K562 (cell line): ENCODE measurements around the gene STRADB. TPM values are rescaled to one million over a fixed set of nuclear protein-coding genes. Genes with fewer than 3 reads are reported as not detected.

ENCODE experiments used
- ATAC-seq: fragments of 200-7000 bp; cut with Tn5 transposase; 3 replicates; pipeline ENCODE4 v1.9.1; 2020; ENCODE audit warnings: moderate library complexity
- BruUV-seq: library from RNA; stranded (reverse); fragments of 400-500 nt; replicated peaks from 2 replicates; lab custom pipeline; 2021; lab: Mats Ljungman, UMichigan
- CTCF ChIA-PET: fragments of 300-600 bp; formaldehyde crosslinking; extraction: SDS; loops from one replicate; lab custom pipeline; 2021; ENCODE audit warnings: low intra/inter-chr PET ratio; lab: Yijun Ruan, JAX
- POLR2A ChIA-PET: fragments of 300-600, 350-650 bp; sonication (Branson Sonifier 250); formaldehyde crosslinking; extraction: SDS; loops from one replicate; lab custom pipeline; 2021; ENCODE audit warnings: antibody characterized with exemption, inconsistent platforms; lab: Yijun Ruan, JAX
- DNase-seq, 4 experiments: peaks; one replicate each; pipeline versions ENCODE4 v3.0.0 to v3.0.0-alpha.2; 2011 to 2018; ENCODE audit warnings: low spot score in 3 of 4, mixed read lengths in 3 of 4; ENCODE audit errors: extremely low read depth in 1 of 4
- FAIRE-seq: peaks from 2 replicates; lab custom pipeline; 2011; peaks lifted over from hg19 to GRCh38; lab: Jason Lieb, UNC
- H2AFZ ChIP-seq: 2 replicates; pipeline ENCODE4 v1.6.0; 2011; ENCODE audit warnings: low read depth, low read length, control low read depth, inconsistent platforms
- H3K27ac ChIP-seq: fragments of 200-600 bp; 3 replicates; pipeline ENCODE4 v1.8.0; 2011; ENCODE audit warnings: low read depth, mild to moderate bottlenecking, control low read depth, inconsistent platforms, low read length, moderate library complexity, mixed read lengths; ENCODE audit errors: extremely low read depth
- H3K27me3 ChIP-seq, 2 experiments: fragments of 300-600 bp in 1 of 2; 2 replicates in 1 of 2; 3 replicates in 1 of 2; pipeline versions ENCODE4 v1.6.0 to v1.8.0; 2011; ENCODE audit warnings: inconsistent platforms in 2 of 2, low read length in 2 of 2, mild to moderate bottlenecking in 1 of 2, mixed read lengths in 1 of 2, moderate library complexity in 1 of 2; ENCODE audit not compliant: control insufficient read depth in 2 of 2, insufficient read depth in 2 of 2
- H3K36me3 ChIP-seq: fragments of 300-600 bp; 3 replicates; pipeline ENCODE4 v1.8.0; 2011; ENCODE audit warnings: mild to moderate bottlenecking, low read length, inconsistent platforms; ENCODE audit not compliant: control insufficient read depth, insufficient read depth
- H3K4me1 ChIP-seq, 2 experiments: fragments of 200-600 bp in 1 of 2; replicated peaks in 1 of 2; 2 replicates in 1 of 2; 3 replicates in 1 of 2; pipeline versions ENCODE4 v1.5.1 to v1.8.0; 2011; ENCODE audit warnings: inconsistent platforms in 2 of 2, low read length in 2 of 2, mild to moderate bottlenecking in 1 of 2, mixed read lengths in 1 of 2, moderate library complexity in 1 of 2; ENCODE audit not compliant: control insufficient read depth in 2 of 2, insufficient read depth in 2 of 2
- H3K4me2 ChIP-seq: 2 replicates; pipeline ENCODE4 v1.6.1; 2011; ENCODE audit warnings: low read length, control low read depth, inconsistent platforms, mixed read lengths; ENCODE audit not compliant: insufficient read depth
- H3K4me3 ChIP-seq: fragments of 200-600 bp; sonication (generic), shearing (Covaris generic); 2 replicates; pipeline ENCODE4 v1.5.1; 2016; ENCODE audit warnings: control low read depth, inconsistent platforms
- H3K79me2 ChIP-seq: fragments of 200-600 bp; 3 replicates; pipeline ENCODE4 v1.8.0; 2011; ENCODE audit warnings: low read length, inconsistent platforms; ENCODE audit not compliant: control insufficient read depth, insufficient read depth
- H3K9ac ChIP-seq, 2 experiments: 2 replicates each; pipeline versions ENCODE4 v1.6.0 to v1.6.1; 2011; ENCODE audit warnings: low read depth in 2 of 2, low read length in 2 of 2, control low read depth in 1 of 2, inconsistent platforms in 1 of 2, mild to moderate bottlenecking in 1 of 2, mixed read lengths in 1 of 2; ENCODE audit not compliant: insufficient read depth in 1 of 2
- H3K9me1 ChIP-seq: one replicate; pipeline ENCODE4 v1.6.0; 2011; ENCODE audit warnings: inconsistent platforms, mild to moderate bottlenecking, low read length, moderate library complexity; ENCODE audit not compliant: control insufficient read depth, insufficient read depth
- H3K9me3 ChIP-seq: replicated peaks from 2 replicates; pipeline ENCODE4 v1.5.1; 2011; ENCODE audit warnings: low read depth, low read length, inconsistent platforms; ENCODE audit not compliant: control insufficient read depth, insufficient read depth
- H4K20me1 ChIP-seq: replicated peaks from 2 replicates; pipeline ENCODE4 v1.6.1; 2011; ENCODE audit warnings: low read length, inconsistent platforms, mixed read lengths; ENCODE audit not compliant: control insufficient read depth, insufficient read depth
- MIER1 ChIP-seq: fragments of 450-650 bp; IDR thresholded peaks from 2 replicates; pipeline ENCODE4 v1.6.1; 2016; ENCODE audit warnings: antibody characterized with exemption, mild to moderate bottlenecking, low read depth
- OTX1 ChIP-seq: fragments of 450-650 bp; formaldehyde crosslinking; IDR thresholded peaks from 2 replicates; pipeline ENCODE4 v1.4.0; 2022; ENCODE audit warnings: mild to moderate bottlenecking
- PREB ChIP-seq: sonication (generic); formaldehyde crosslinking; IDR thresholded peaks from 2 replicates; pipeline ENCODE4 v1.8.1; 2023; ENCODE audit warnings: mild to moderate bottlenecking, missing genetic modification reagents
- REST ChIP-seq, 2 experiments: fragments of 450-650 bp; formaldehyde crosslinking in 1 of 2; IDR thresholded peaks; 2 replicates each; pipeline versions ENCODE4 v1.4.0 to v1.6.1; 2014 to 2020; ENCODE audit warnings: mild to moderate bottlenecking in 2 of 2, borderline replicate concordance in 1 of 2, low read depth in 1 of 2
- SP1 ChIP-seq: sonication (generic); formaldehyde crosslinking; IDR thresholded peaks from 2 replicates; pipeline ENCODE4 v1.8.1; 2022; ENCODE audit warnings: mild to moderate bottlenecking, missing genetic modification reagents
- STAT6 ChIP-seq: sonication (generic); formaldehyde crosslinking; IDR thresholded peaks from 2 replicates; pipeline ENCODE4 v1.8.1; 2023; ENCODE audit warnings: mild to moderate bottlenecking, missing genetic modification reagents
- TGIF2 ChIP-seq: sonication (generic); formaldehyde crosslinking; IDR thresholded peaks from 2 replicates; pipeline ENCODE4 v1.8.1; 2022; ENCODE audit warnings: mild to moderate bottlenecking, missing genetic modification reagents, moderate library complexity
- ZBTB7A ChIP-seq: IDR thresholded peaks from 2 replicates; pipeline ENCODE4 v1.6.1; 2011; ENCODE audit warnings: low read depth, mild to moderate bottlenecking, low read length, moderate library complexity, borderline replicate concordance; ENCODE audit not compliant: control insufficient read depth
- WGBS: fragments of 100-300 bp; shearing (Covaris generic); methylation state at CpG from one replicate; pipeline ENCODE4 v1.1.6; 2016; ENCODE audit warnings: low coverage, mixed read lengths; ENCODE audit not compliant: insufficient coverage; ENCODE audit errors: missing lambda C conversion rate; 5-methylcytosine and 5-hydroxymethylcytosine counted together
- in situ Hi-C: fragments of 300-500 bp; cut with MboI; formaldehyde crosslinking; loops from 4 replicates; pipeline ENCODE4 v1.15.0; 2018; ENCODE audit warnings: inconsistent platforms, mixed read lengths
- intact Hi-C: fragments of 100-400 bp; cut with micrococcal nuclease; formaldehyde crosslinking; loops from 2 replicates; pipeline ENCODE4 v1.14.2; 2022
- polyA plus RNA-seq, 8 experiments: library from polyadenylated mRNA; depleted of rRNA in 4 of 8; stranded (reverse) in 5 of 8; unstranded in 3 of 8; fragments of >200 nt; fragmentation: Nextera tagmentation in 2 of 8; fragmentation: Illumina TruSeq in 1 of 8; extraction: Ambion mirVana in 2 of 8; extraction: Trizol in 1 of 8; gene quantifications; 2 replicates each; pipeline versions ENCODE4 v1.2.1 to v1.2.3, GENCODE V29; 2011 to 2014; ENCODE audit warnings: inconsistent platforms in 1 of 8, missing spikeins in 1 of 8
- total RNA-seq, 7 experiments: library from RNA; depleted of rRNA in 6 of 7; stranded (reverse); fragments of >200 nt in 6 of 7; fragmentation: Illumina TruSeq in 2 of 7; extraction: Trizol in 2 of 7; gene quantifications; 2 replicates each; pipeline versions ENCODE4 v1.2.1 to v1.2.3, GENCODE V29; 2011 to 2021; ENCODE audit warnings: low replicate concordance in 1 of 7

STRADB gene
- total and polyA plus RNA-seq, 9 of the 15 experiments (the other 6 are each of a cell fraction or from before 2014, with no cell fraction given): 6.9 to 30.6 (median 15.7) TPM

- no peaks in the 10 kb centered on the region for H3K9me1 ChIP-seq
- ATAC-seq (no peak), FAIRE-seq (no peak), DNase-seq (no peak)
- intact Hi-C loops (no loop called here), in situ Hi-C loops (no loop called here)
- H3K27me3 ChIP-seq: no peaks in the 10 kb centered on the region
- no peaks in the 10 kb centered on the region for H3K36me3 ChIP-seq
- no peak overlapping the region for H2AFZ ChIP-seq
- no TSS peak for BruUV-seq
- ChIA-PET CTCF (no interaction called here), POLR2A (no interaction called here)
- peaks cover 10 to 17% of the 10 kb centered on the region in 2 experiments; a peak in 3 of 5 replicates for H3K4me1 ChIP-seq
- no peaks in the 10 kb centered on the region for H3K9me3 ChIP-seq
- H3K27ac ChIP-seq: no peak overlapping the region
- WGBS: 82% methylated on average over 4 of the region's 4 CpGs
- no peak overlapping the region for H3K4me2 ChIP-seq
- no peak overlapping the region for H3K4me3 ChIP-seq
- peaks cover 24% of the 10 kb centered on the region for H3K79me2 ChIP-seq
- no peak overlapping the region for H3K9ac ChIP-seq
- no peaks in the 10 kb centered on the region for H4K20me1 ChIP-seq
- no peak for TF ChIP-seq STAT6
- no peak for TF ChIP-seq ZBTB7A
- no peak for TF ChIP-seq OTX1
- no peak for TF ChIP-seq REST (IDR thresholded peaks at IDR 0.05; ENCODE audit: borderline replicate concordance)
- no peak for TF ChIP-seq REST (CRISPR knock-in tag; IDR thresholded peaks at IDR 0.05; ENCODE audit: low read depth)
- no peak for TF ChIP-seq SP1
- no peak for TF ChIP-seq PREB (CRISPR knock-in tag)
- TF ChIP-seq TGIF2 (CRISPR knock-in tag): no peak
- TF ChIP-seq MIER1: no peak
These were observed 2.8 kb upstream of the STRADB start for GRCh38 chr2:201448701-201449100.
